ENCODE results near the gene NUP50. TPM values are rescaled to one million over a fixed set of nuclear protein-coding genes. Genes with fewer than 3 reads are reported as not detected.

NUP50 gene
- total and polyA plus RNA-seq, 2 experiments from 2014 or later, result 21.1 to 57.7 TPM

DNA sequence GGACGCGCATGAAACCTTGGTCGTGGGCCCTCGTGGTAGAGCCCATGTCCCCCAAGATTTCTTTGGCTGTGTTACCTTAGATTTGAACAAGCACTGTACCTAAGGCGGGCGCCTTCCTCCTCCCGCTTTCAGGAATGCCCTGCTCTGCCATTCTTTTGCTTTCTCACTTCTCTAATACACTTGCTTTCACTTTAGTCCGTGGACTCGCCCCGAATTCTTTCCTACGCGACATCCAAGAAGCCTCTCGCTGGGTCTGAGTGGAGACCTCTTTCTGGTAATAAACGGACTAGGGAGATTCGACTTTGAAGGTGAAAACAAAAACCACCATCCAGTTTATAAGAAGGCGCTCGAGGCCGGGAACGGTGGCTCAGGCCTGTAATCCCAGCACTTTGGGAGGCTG, 1.2 kb upstream of the NUP50 start:
- TF ChIP-seq, protein P1, sequence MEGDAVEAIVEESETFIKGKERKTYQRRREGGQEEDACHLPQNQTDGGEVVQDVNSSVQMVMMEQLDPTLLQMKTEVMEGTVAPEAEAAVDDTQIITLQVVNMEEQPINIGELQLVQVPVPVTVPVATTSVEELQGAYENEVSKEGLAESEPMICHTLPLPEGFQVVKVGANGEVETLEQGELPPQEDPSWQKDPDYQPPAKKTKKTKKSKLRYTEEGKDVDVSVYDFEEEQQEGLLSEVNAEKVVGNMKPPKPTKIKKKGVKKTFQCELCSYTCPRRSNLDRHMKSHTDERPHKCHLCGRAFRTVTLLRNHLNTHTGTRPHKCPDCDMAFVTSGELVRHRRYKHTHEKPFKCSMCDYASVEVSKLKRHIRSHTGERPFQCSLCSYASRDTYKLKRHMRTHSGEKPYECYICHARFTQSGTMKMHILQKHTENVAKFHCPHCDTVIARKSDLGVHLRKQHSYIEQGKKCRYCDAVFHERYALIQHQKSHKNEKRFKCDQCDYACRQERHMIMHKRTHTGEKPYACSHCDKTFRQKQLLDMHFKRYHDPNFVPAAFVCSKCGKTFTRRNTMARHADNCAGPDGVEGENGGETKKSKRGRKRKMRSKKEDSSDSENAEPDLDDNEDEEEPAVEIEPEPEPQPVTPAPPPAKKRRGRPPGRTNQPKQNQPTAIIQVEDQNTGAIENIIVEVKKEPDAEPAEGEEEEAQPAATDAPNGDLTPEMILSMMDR (IDR thresholded peaks at IDR 0.05; ENCODE audit: low read depth, low read length), result no peak
- Histone ChIP-seq H3K36me3 (peaks cover 10% of the 10 kb centered on the region), H3K4me3 (peak overlapping the region; percentile 79), H3K27ac (no peak overlapping the region), H3K4me1 (ENCODE audit: low read depth) (peaks cover 9% of the 10 kb centered on the region), H3K9me3 (ENCODE audit: low read depth) (no peaks in the 10 kb centered on the region), H3K27me3 (no peaks in the 10 kb centered on the region)
- DNase-seq (ENCODE audit: low read depth in 1 of 2, low spot score in 1 of 2), result no peak

DNA sequence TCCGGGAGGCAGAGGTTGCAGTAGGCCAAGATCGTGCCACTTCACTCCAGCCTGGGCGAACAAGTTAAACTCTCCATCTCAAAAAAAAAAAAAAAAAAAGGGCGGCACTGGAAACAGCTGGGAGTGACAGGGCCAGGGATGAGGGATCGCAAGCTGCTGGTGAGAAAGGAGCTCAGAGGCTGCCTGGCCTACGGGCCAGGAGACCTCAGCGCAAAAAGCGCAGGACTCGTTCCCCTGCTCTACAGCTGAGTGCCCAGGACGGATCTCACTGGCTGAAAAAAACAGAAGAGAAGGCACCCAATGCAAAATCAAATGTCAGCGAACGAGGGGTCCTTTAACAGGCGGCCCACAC, 650 bp upstream of the NUP50 start:
- Histone ChIP-seq H3K36me3 (peaks cover 13% of the 10 kb centered on the region), H3K27me3 (no peaks in the 10 kb centered on the region), H3K4me3 (peak overlapping the region; percentile 79), H3K9me3 (ENCODE audit: low read depth) (no peaks in the 10 kb centered on the region), H3K27ac (peak overlapping the region; percentile 77), H3K4me1 (ENCODE audit: low read depth) (peaks cover 9% of the 10 kb centered on the region)
- DNase-seq (ENCODE audit: low read depth in 1 of 2, low spot score in 1 of 2), result peak; percentile 54 to 60
- TF ChIP-seq, protein P1 (IDR thresholded peaks at IDR 0.05; ENCODE audit: low read depth, low read length), result no peak

DNA sequence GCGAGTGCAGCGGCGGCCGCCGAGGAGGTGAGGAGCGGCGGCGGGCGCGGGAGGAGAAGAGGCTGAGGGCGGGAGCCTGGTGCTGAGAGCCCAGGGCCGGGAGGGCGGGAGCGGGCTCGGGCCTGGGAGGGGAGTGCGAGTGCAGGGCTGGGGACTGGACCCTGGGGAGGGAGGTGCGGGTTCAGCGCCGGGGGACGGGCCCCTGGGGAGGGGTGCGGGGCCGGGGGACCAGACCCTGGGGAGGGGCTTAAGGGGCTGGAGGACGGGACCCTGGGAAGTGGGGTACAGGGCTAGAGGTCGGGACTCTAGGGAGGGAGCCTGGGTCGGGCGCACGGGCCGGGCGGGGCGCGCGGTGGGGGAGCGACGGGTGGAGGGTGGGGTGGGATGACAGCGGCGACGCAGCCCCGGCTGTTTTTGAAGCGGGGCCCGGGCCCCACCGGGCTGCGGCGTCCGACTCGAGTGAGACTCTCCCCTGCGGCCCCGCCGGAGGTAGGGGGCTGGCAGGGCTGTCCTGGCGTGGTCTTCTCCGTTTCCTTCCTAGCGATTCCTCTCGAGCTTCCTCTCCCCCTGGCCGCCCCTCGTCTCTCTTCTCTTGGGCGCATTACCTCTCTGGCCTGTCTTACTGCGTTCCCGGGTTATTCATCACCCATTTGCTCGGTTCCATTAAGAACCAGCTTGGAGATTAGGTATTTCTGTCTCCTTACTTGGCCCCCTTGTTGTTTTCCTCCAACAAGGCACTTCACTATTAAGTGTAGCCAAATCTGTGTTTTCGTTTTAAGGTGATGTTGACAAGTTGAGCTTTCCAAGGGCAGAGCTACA, 754 bp downstream of the NUP50 start:
- Histone ChIP-seq H3K4me1 (ENCODE audit: low read depth) (peaks cover 9% of the 10 kb centered on the region), H3K9me3 (ENCODE audit: low read depth) (no peaks in the 10 kb centered on the region), H3K36me3 (peaks cover 24% of the 10 kb centered on the region), H3K27me3 (no peaks in the 10 kb centered on the region), H3K27ac (peak overlapping the region; percentile 93), H3K4me3 (peak overlapping the region; percentile 79)
- DNase-seq (ENCODE audit: low read depth in 1 of 2, low spot score in 1 of 2), result peak; percentile 41 to 74
- TF ChIP-seq, protein P1 (IDR thresholded peaks at IDR 0.05; ENCODE audit: low read depth, low read length), result no peak

DNA sequence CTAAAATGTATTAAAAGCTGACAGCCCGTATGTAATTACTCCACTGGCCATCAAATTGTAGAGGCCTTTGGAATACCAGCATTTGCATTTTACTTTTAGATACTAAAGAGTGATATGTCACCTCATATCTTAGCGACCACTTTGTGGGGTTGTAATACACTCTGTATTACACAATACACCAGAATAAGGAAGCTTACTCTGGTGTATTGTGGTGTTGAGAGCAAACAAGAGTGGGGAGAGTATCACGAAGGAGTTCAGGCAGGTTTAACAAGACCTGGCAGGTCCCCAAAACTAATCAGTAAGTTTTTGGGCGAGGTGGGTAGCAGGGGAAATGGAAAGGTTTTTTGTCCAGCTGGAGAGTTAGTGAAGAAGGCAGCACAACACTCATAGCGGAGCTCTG, 3.2 kb downstream of the NUP50 start:
- Histone ChIP-seq H3K9me3 (ENCODE audit: low read depth) (no peaks in the 10 kb centered on the region), H3K27ac (no peak overlapping the region), H3K27me3 (no peaks in the 10 kb centered on the region), H3K4me3 (no peak overlapping the region), H3K36me3 (peaks cover 42% of the 10 kb centered on the region), H3K4me1 (ENCODE audit: low read depth) (peaks cover 16% of the 10 kb centered on the region)
- DNase-seq (ENCODE audit: low read depth in 1 of 2, low spot score in 1 of 2), result no peak
- TF ChIP-seq, protein P1 (IDR thresholded peaks at IDR 0.05; ENCODE audit: low read depth, low read length), result no peak

DNA sequence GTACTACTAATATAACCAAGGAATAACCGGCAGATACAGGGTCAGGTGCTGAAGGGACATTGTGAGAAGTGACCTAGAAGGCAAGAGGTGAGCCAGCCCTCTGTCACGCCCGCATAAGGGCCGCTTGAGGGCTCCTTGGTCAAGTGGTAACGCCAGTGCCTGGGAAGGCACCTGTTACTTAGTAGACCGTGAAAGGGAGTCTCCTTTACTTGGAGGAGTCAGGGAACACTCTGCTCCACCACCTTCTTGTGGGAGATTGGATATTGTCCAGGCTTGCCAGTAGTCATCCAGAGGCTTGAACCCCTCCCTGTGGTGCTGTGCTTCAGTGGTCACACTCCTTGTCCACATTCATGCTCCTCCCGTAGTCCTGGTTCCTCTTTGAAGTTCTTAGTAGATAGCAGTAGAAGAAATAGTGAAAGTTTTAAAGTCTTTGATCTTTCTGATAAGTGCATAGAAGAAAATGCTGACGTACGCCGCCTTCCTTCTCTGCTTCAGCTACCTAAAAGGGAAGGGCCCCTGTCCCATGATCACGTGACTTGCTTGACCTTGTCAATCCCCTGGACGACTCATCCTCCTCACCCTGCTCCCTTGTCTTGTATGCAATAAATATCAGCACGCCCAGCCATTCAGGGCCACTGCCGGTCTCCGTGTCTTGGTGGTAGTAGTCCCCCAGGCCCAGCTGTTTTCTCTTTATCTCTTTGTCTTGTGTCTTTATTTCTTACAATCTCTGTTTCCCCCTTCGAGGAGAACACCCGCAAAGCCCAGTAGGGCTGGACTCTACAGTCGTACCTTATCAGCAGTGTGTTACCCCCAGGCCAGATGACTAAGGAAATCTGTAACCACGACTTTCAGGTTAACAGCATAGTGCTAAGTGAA, 6.1 kb downstream of the NUP50 start:
- Histone ChIP-seq H3K4me1 (ENCODE audit: low read depth) (peaks cover 16% of the 10 kb centered on the region), H3K4me3 (no peak overlapping the region), H3K27me3 (no peaks in the 10 kb centered on the region), H3K9me3 (ENCODE audit: low read depth) (no peaks in the 10 kb centered on the region), H3K36me3 (peaks cover 61% of the 10 kb centered on the region), H3K27ac (peak overlapping the region; percentile 30)
- TF ChIP-seq, protein P1 (IDR thresholded peaks at IDR 0.05; ENCODE audit: low read depth, low read length), result no peak
- DNase-seq (ENCODE audit: low read depth in 1 of 2, low spot score in 1 of 2), result peak in 1 of 2 donors; percentile 32
